Liver (tissue), 9 donors: ENCODE data around the gene RRP12. TPM values are rescaled to one million over a fixed set of nuclear protein-coding genes. Genes with fewer than 3 reads are reported as not detected.

Experiments
- DNase-seq: peaks from one replicate; pipeline ENCODE4 v3.0.0-alpha.2; 2017; ENCODE audit warnings: low spot score
- H3K27ac ChIP-seq, 2 donors: one replicate each; pipeline ENCODE4 v1.7.0; 2013; ENCODE audit warnings: inconsistent platforms in 2 of 2, low read length in 2 of 2, control low read depth in 1 of 2, low read depth in 1 of 2, mild to moderate bottlenecking in 1 of 2
- H3K27me3 ChIP-seq, 4 donors: one replicate each; pipeline versions ENCODE4 v1.6.1 to v1.7.0; 2013; ENCODE audit warnings: low read length in 3 of 4, inconsistent platforms in 1 of 4, mild to moderate bottlenecking in 1 of 4, moderate library complexity in 1 of 4; ENCODE audit not compliant: control insufficient read depth in 4 of 4, insufficient read depth in 4 of 4
- H3K36me3 ChIP-seq, 4 donors: one replicate each; pipeline versions ENCODE4 v1.6.1 to v1.7.0; 2013; ENCODE audit warnings: low read length in 3 of 4, mild to moderate bottlenecking in 3 of 4, low read depth in 1 of 4, moderate library complexity in 1 of 4; ENCODE audit not compliant: control insufficient read depth in 4 of 4, insufficient read depth in 3 of 4
- H3K4me1 ChIP-seq, 4 donors: one replicate each; pipeline versions ENCODE4 v1.6.1 to v1.7.0; 2013; ENCODE audit warnings: low read length in 3 of 4, mild to moderate bottlenecking in 3 of 4, moderate library complexity in 1 of 4; ENCODE audit not compliant: control insufficient read depth in 4 of 4, insufficient read depth in 4 of 4
- H3K4me3 ChIP-seq, 3 donors: one replicate each; pipeline versions ENCODE4 v1.6.1 to v1.7.0; 2013; ENCODE audit warnings: low read length in 3 of 3, control low read depth in 1 of 3, low read depth in 1 of 3, mild to moderate bottlenecking in 1 of 3
- H3K9ac ChIP-seq, 2 donors: one replicate each; pipeline ENCODE4 v1.7.0; 2013; ENCODE audit warnings: low read length in 2 of 2, mild to moderate bottlenecking in 2 of 2, moderate library complexity in 2 of 2, control low read depth in 1 of 2, low read depth in 1 of 2
- H3K9me3 ChIP-seq, 4 donors: one replicate each; pipeline versions ENCODE4 v1.6.1 to v1.7.0; 2013; ENCODE audit warnings: low read length in 3 of 4; ENCODE audit not compliant: control insufficient read depth in 4 of 4
- EGR1 ChIP-seq, 2 donors: IDR thresholded peaks; 2 replicates each; pipeline ENCODE4 v1.6.1; 2016 to 2018; ENCODE audit warnings: antibody characterized with exemption in 2 of 2, low read depth in 2 of 2
- FOXA1 ChIP-seq: IDR thresholded peaks from 2 replicates; pipeline ENCODE4 v1.6.1; 2016; ENCODE audit warnings: antibody characterized with exemption
- FOXA2 ChIP-seq: IDR thresholded peaks from 2 replicates; pipeline ENCODE4 v1.6.1; 2016; ENCODE audit warnings: antibody characterized with exemption
- GABPA ChIP-seq, 2 donors: IDR thresholded peaks in 1 of 2; conservative IDR thresholded peaks in 1 of 2; 2 replicates each; pipeline ENCODE4 v1.6.1; 2016; ENCODE audit warnings: antibody characterized with exemption in 2 of 2, mild to moderate bottlenecking in 1 of 2, moderate library complexity in 1 of 2
- HNF4A ChIP-seq, 2 donors: conservative IDR thresholded peaks; 2 replicates each; pipeline ENCODE4 v1.6.1; 2016; ENCODE audit warnings: antibody characterized with exemption in 2 of 2, mild to moderate bottlenecking in 2 of 2
- HNF4G ChIP-seq: IDR thresholded peaks from 2 replicates; pipeline ENCODE4 v1.6.1; 2016; ENCODE audit warnings: antibody characterized with exemption
- JUND ChIP-seq, 2 donors: IDR thresholded peaks; 2 replicates each; pipeline ENCODE4 v1.6.1; 2016; ENCODE audit warnings: antibody characterized with exemption in 2 of 2
- NR2F2 ChIP-seq: IDR thresholded peaks from 2 replicates; pipeline ENCODE4 v1.6.1; 2016; ENCODE audit warnings: antibody characterized with exemption
- RAD21 ChIP-seq, 2 donors: IDR thresholded peaks; 2 replicates each; pipeline ENCODE4 v1.6.1; 2016; ENCODE audit warnings: antibody characterized with exemption in 2 of 2, mild to moderate bottlenecking in 2 of 2
- RXRA ChIP-seq, 2 donors: IDR thresholded peaks; 2 replicates each; pipeline ENCODE4 v1.6.1; 2017 to 2018; ENCODE audit warnings: antibody characterized with exemption in 2 of 2, mild to moderate bottlenecking in 1 of 2
- SP1 ChIP-seq: IDR thresholded peaks from 2 replicates; pipeline ENCODE4 v1.6.1; 2018; ENCODE audit warnings: antibody characterized with exemption, mild to moderate bottlenecking
- TAF1 ChIP-seq: conservative IDR thresholded peaks from 2 replicates; pipeline ENCODE4 v1.6.1; 2016; ENCODE audit warnings: antibody characterized with exemption, mild to moderate bottlenecking
- YY1 ChIP-seq: IDR thresholded peaks from 2 replicates; pipeline ENCODE4 v1.6.1; 2016; ENCODE audit warnings: antibody characterized with exemption, mild to moderate bottlenecking
- WGBS: extraction: QIAGEN DNeasy Blood & Tissue Kit; methylation state at CpG from one replicate; pipeline ENCODE4 v1.1.7; 2013; 5-methylcytosine and 5-hydroxymethylcytosine counted together
- polyA plus RNA-seq, 2 donors: library from polyadenylated mRNA; stranded (reverse) in 1 of 2; unstranded in 1 of 2; fragments of 200-250 nt in 1 of 2; fragments of >200 nt in 1 of 2; fragmentation: Nextera tagmentation in 1 of 2; extraction: Ambion mirVana in 1 of 2; gene quantifications; one replicate each; pipeline versions ENCODE4 v1.2.1 to v1.2.3, GENCODE V29; 2013 to 2015
- total RNA-seq, 2 donors: library from RNA; depleted of rRNA; stranded (reverse); fragments of >200 nt; gene quantifications; one replicate each; pipeline ENCODE4 v1.2.3, GENCODE V29; 2014
- TF ChIP-seq, protein P1 (sequence below): IDR thresholded peaks from 2 replicates; pipeline ENCODE4 v1.6.1; 2016; ENCODE audit warnings: antibody characterized with exemption
- TF ChIP-seq, protein P2 (sequence below): IDR thresholded peaks from 2 replicates; pipeline ENCODE4 v1.6.1; 2016; ENCODE audit warnings: antibody characterized with exemption
- TF ChIP-seq, protein P3 (sequence below): fragments of 150-350 bp; IDR thresholded peaks from 2 replicates; pipeline ENCODE4 v1.5.1; 2017; ENCODE audit warnings: improper control_type of control experiment, low read depth, low read length; ENCODE audit not compliant: missing input control
- TF ChIP-seq, protein P4 (sequence below): IDR thresholded peaks from 2 replicates; pipeline ENCODE4 v1.6.1; 2016; ENCODE audit warnings: antibody characterized with exemption, mild to moderate bottlenecking
- TF ChIP-seq, protein P5 (sequence below): IDR thresholded peaks from 2 replicates; pipeline ENCODE4 v1.6.1; 2016; ENCODE audit warnings: antibody characterized with exemption
- donor health status: healthy.
- donor health status: healthy.
- donor health status: healthy.
- donor health status: healthy.
- donor health status: healthy.

Gene RRP12
- total and polyA plus RNA-seq, 4 donors, result 5.7 to 9.6 (median 6.9) TPM

DNA sequence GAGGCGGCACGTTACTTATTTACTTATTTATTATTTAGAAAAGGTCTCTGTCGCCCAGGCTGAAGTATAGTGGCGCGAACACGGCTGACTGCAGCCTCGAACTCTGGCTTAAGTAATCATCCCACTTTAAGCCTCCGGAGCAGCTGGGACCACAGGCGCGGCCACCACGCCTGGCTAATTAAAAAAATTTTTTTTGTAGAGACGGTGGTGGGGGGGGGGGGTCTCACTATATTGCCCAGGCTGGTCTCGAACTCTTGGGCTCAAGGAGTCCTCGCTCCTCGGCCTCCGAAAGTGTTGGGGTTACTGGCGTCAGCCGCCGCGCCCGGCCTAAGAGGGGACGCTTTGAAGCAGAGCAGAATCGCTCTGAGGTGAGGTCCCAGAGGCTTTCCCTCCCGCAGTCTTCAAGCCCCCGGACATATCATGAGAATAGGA lies 65.9 kb downstream of the RRP12 start:
- no peaks in the 10 kb centered on the region for H3K27me3 ChIP-seq
- no peak for DNase-seq
- peak overlapping the region in 2 of 3 donors; percentile 1 to 78 for H3K4me3 ChIP-seq
- no peaks in the 10 kb centered on the region for H3K36me3 ChIP-seq
- no peaks in the 10 kb centered on the region for H3K9me3 ChIP-seq
- H3K4me1 ChIP-seq, result peaks cover 2 to 18% (median 12%) of the 10 kb centered on the region in 4 donors
- H3K9ac ChIP-seq, result peak overlapping the region in 1 of 2 donors; percentile 45
- no peak for TF ChIP-seq YY1
- no peak for TF ChIP-seq RAD21 (IDR thresholded peaks at IDR 0.05)
- TF ChIP-seq RXRA (IDR thresholded peaks at IDR 0.05), result no peak
- TF ChIP-seq JUND (IDR thresholded peaks at IDR 0.05), result no peak
- TF ChIP-seq, protein P1, sequence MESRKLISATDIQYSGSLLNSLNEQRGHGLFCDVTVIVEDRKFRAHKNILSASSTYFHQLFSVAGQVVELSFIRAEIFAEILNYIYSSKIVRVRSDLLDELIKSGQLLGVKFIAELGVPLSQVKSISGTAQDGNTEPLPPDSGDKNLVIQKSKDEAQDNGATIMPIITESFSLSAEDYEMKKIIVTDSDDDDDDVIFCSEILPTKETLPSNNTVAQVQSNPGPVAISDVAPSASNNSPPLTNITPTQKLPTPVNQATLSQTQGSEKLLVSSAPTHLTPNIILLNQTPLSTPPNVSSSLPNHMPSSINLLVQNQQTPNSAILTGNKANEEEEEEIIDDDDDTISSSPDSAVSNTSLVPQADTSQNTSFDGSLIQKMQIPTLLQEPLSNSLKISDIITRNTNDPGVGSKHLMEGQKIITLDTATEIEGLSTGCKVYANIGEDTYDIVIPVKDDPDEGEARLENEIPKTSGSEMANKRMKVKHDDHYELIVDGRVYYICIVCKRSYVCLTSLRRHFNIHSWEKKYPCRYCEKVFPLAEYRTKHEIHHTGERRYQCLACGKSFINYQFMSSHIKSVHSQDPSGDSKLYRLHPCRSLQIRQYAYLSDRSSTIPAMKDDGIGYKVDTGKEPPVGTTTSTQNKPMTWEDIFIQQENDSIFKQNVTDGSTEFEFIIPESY, result no peak
- no peak for TF ChIP-seq FOXA2
- TF ChIP-seq HNF4A (conservative IDR thresholded peaks at IDR 0.05), result no peak
- TF ChIP-seq FOXA1, result no peak
- TF ChIP-seq GABPA (IDR thresholded peaks at IDR 0.05 in 1 of 2, conservative IDR thresholded peaks at IDR 0.05 in 1 of 2), result no peak
- TF ChIP-seq TAF1, result no peak
- TF ChIP-seq, protein P2, sequence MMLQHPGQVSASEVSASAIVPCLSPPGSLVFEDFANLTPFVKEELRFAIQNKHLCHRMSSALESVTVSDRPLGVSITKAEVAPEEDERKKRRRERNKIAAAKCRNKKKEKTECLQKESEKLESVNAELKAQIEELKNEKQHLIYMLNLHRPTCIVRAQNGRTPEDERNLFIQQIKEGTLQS, result no peak
- no peak for TF ChIP-seq NR2F2
- TF ChIP-seq, protein P3, sequence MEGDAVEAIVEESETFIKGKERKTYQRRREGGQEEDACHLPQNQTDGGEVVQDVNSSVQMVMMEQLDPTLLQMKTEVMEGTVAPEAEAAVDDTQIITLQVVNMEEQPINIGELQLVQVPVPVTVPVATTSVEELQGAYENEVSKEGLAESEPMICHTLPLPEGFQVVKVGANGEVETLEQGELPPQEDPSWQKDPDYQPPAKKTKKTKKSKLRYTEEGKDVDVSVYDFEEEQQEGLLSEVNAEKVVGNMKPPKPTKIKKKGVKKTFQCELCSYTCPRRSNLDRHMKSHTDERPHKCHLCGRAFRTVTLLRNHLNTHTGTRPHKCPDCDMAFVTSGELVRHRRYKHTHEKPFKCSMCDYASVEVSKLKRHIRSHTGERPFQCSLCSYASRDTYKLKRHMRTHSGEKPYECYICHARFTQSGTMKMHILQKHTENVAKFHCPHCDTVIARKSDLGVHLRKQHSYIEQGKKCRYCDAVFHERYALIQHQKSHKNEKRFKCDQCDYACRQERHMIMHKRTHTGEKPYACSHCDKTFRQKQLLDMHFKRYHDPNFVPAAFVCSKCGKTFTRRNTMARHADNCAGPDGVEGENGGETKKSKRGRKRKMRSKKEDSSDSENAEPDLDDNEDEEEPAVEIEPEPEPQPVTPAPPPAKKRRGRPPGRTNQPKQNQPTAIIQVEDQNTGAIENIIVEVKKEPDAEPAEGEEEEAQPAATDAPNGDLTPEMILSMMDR, result no peak
- TF ChIP-seq, protein P4, sequence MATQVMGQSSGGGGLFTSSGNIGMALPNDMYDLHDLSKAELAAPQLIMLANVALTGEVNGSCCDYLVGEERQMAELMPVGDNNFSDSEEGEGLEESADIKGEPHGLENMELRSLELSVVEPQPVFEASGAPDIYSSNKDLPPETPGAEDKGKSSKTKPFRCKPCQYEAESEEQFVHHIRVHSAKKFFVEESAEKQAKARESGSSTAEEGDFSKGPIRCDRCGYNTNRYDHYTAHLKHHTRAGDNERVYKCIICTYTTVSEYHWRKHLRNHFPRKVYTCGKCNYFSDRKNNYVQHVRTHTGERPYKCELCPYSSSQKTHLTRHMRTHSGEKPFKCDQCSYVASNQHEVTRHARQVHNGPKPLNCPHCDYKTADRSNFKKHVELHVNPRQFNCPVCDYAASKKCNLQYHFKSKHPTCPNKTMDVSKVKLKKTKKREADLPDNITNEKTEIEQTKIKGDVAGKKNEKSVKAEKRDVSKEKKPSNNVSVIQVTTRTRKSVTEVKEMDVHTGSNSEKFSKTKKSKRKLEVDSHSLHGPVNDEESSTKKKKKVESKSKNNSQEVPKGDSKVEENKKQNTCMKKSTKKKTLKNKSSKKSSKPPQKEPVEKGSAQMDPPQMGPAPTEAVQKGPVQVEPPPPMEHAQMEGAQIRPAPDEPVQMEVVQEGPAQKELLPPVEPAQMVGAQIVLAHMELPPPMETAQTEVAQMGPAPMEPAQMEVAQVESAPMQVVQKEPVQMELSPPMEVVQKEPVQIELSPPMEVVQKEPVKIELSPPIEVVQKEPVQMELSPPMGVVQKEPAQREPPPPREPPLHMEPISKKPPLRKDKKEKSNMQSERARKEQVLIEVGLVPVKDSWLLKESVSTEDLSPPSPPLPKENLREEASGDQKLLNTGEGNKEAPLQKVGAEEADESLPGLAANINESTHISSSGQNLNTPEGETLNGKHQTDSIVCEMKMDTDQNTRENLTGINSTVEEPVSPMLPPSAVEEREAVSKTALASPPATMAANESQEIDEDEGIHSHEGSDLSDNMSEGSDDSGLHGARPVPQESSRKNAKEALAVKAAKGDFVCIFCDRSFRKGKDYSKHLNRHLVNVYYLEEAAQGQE, result no peak
- no peak for TF ChIP-seq HNF4G
- no peak for TF ChIP-seq SP1
- TF ChIP-seq, protein P5, sequence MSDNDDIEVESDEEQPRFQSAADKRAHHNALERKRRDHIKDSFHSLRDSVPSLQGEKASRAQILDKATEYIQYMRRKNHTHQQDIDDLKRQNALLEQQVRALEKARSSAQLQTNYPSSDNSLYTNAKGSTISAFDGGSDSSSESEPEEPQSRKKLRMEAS, result no peak
- TF ChIP-seq EGR1 (IDR thresholded peaks at IDR 0.05; ENCODE audit: low read depth in 2 of 2), result no peak
- peak overlapping the region; percentile 90 to 91 for H3K27ac ChIP-seq
- WGBS, result 16% methylated on average over 25 of the region's 25 CpGs
